IMR-90 (cell line): Measurements from ENCODE around the gene PANX1. TPM values are rescaled to one million over a fixed set of nuclear protein-coding genes. Genes with fewer than 3 reads are reported as not detected.

Experiments
- ATAC-seq: fragments of 200-7000 bp; cut with Tn5 transposase; 2 replicates; pipeline ENCODE4 v1.9.1; 2020; ENCODE audit warnings: low read depth, mild to moderate bottlenecking, moderate library complexity
- BruUV-seq: library from RNA; stranded (reverse); fragments of 400-500 nt; replicated peaks from 2 replicates; lab custom pipeline; 2021; lab: Mats Ljungman, UMichigan
- CTCF ChIA-PET: fragments of 300-600 bp; formaldehyde crosslinking; extraction: SDS; loops from one replicate; lab custom pipeline; 2021; ENCODE audit warnings: antibody characterized with exemption; lab: Yijun Ruan, JAX
- POLR2A ChIA-PET: fragments of 300-600 bp; sonication (Branson Sonifier 250); formaldehyde crosslinking; loops from one replicate; lab custom pipeline; 2022; ENCODE audit warnings: antibody characterized with exemption; ENCODE audit not compliant: unreplicated experiment; lab: Charles Lee
- DNase-seq: peaks from one replicate; pipeline ENCODE4 v3.0.0; 2013
- H2AFZ ChIP-seq: replicated peaks from 2 replicates; pipeline ENCODE3; 2013; ENCODE audit warnings: low read length, mild to moderate bottlenecking; ENCODE audit not compliant: poor library complexity
- H2AK5ac ChIP-seq: 2 replicates; pipeline ENCODE4 v1.6.1; 2013; ENCODE audit warnings: low read depth, low read length, inconsistent platforms
- H2AK9ac ChIP-seq: replicated peaks from 2 replicates; pipeline ENCODE3; 2013; ENCODE audit warnings: mild to moderate bottlenecking, low read depth, low read length, moderate library complexity; ENCODE audit not compliant: poor library complexity
- H2BK120ac ChIP-seq: 2 replicates; pipeline ENCODE4 v1.6.1; 2013; ENCODE audit warnings: low read depth, low read length, inconsistent platforms
- H2BK15ac ChIP-seq: 3 replicates; pipeline ENCODE4 v1.6.1; 2013; ENCODE audit warnings: low read depth, low read length, inconsistent platforms
- H2BK20ac ChIP-seq: 2 replicates; pipeline ENCODE4 v1.6.1; 2013; ENCODE audit warnings: low read depth, mild to moderate bottlenecking, inconsistent platforms, low read length, moderate library complexity
- H2BK5ac ChIP-seq: 2 replicates; pipeline ENCODE4 v1.6.1; 2013; ENCODE audit warnings: mild to moderate bottlenecking, low read depth, low read length, inconsistent platforms; ENCODE audit not compliant: poor library complexity, severe bottlenecking
- H3K14ac ChIP-seq: replicated peaks from 2 replicates; pipeline ENCODE4 v1.6.1; 2013; ENCODE audit warnings: low read depth, low read length, inconsistent platforms
- H3K18ac ChIP-seq: 2 replicates; pipeline ENCODE4 v1.6.1; 2013; ENCODE audit warnings: low read depth, low read length, control low read depth
- H3K23ac ChIP-seq: 2 replicates; pipeline ENCODE4 v1.6.1; 2013; ENCODE audit warnings: low read depth, low read length, inconsistent platforms
- H3K27ac ChIP-seq: 2 replicates; pipeline ENCODE4 v1.5.1; 2013; ENCODE audit warnings: mild to moderate bottlenecking, control low read depth, low read length; ENCODE audit not compliant: insufficient read depth
- H3K27me3 ChIP-seq: 2 replicates; pipeline ENCODE4 v1.6.1; 2013; ENCODE audit warnings: low read length; ENCODE audit not compliant: control insufficient read depth, insufficient read depth
- H3K36me3 ChIP-seq: 2 replicates; pipeline ENCODE4 v1.6.1; 2013; ENCODE audit warnings: low read length, mixed read lengths; ENCODE audit not compliant: control insufficient read depth, insufficient read depth
- H3K4ac ChIP-seq: 2 replicates; pipeline ENCODE4 v1.6.1; 2013; ENCODE audit warnings: low read depth, low read length, inconsistent platforms
- H3K4me1 ChIP-seq: 2 replicates; pipeline ENCODE4 v1.6.1; 2013; ENCODE audit warnings: low read length, mixed read lengths; ENCODE audit not compliant: control insufficient read depth, insufficient read depth
- H3K4me2 ChIP-seq: 2 replicates; pipeline ENCODE4 v1.6.1; 2013; ENCODE audit warnings: low read depth, mild to moderate bottlenecking, control low read depth, low read length, moderate library complexity
- H3K4me3 ChIP-seq: 2 replicates; pipeline ENCODE4 v1.5.1; 2013; ENCODE audit warnings: low read depth, mild to moderate bottlenecking, control low read depth, low read length, moderate library complexity; ENCODE audit not compliant: insufficient read depth
- H3K56ac ChIP-seq: 2 replicates; pipeline ENCODE4 v1.6.1; 2013; ENCODE audit warnings: low read length, inconsistent platforms; ENCODE audit not compliant: insufficient read depth; ENCODE audit errors: extremely low read depth
- H3K79me1 ChIP-seq, 2 experiments: 2 replicates each; pipeline ENCODE4 v1.6.1; 2013; ENCODE audit warnings: low read length in 2 of 2, inconsistent platforms in 1 of 2, low read depth in 1 of 2
- H3K9ac ChIP-seq: 2 replicates; pipeline ENCODE4 v1.6.1; 2013; ENCODE audit warnings: low read depth, low read length, control low read depth
- H3K9me1 ChIP-seq: 2 replicates; pipeline ENCODE4 v1.6.1; 2013; ENCODE audit warnings: low read length, inconsistent platforms; ENCODE audit not compliant: insufficient read depth
- H3K9me3 ChIP-seq: 2 replicates; pipeline ENCODE4 v1.6.1; 2013; ENCODE audit warnings: low read length; ENCODE audit not compliant: control insufficient read depth, insufficient read depth
- H4K20me1 ChIP-seq: 2 replicates; pipeline ENCODE4 v1.6.1; 2013; ENCODE audit warnings: low read length, inconsistent platforms; ENCODE audit not compliant: insufficient read depth
- H4K5ac ChIP-seq: 2 replicates; pipeline ENCODE4 v1.6.1; 2013; ENCODE audit warnings: mild to moderate bottlenecking, low read depth, low read length, control low read depth
- H4K8ac ChIP-seq, 2 experiments: 2 replicates each; pipeline ENCODE4 v1.6.1; 2013; ENCODE audit warnings: low read depth in 2 of 2, low read length in 2 of 2, control low read depth in 1 of 2, inconsistent platforms in 1 of 2
- H4K91ac ChIP-seq: 2 replicates; pipeline ENCODE4 v1.6.1; 2013; ENCODE audit warnings: low read depth, low read length, inconsistent platforms; ENCODE audit not compliant: insufficient read depth
- BHLHE40 ChIP-seq: fragments of 150-350 bp; IDR thresholded peaks from 2 replicates; pipeline ENCODE4 v1.6.1; 2016; ENCODE audit warnings: mild to moderate bottlenecking, low read depth, low read length
- CHD1 ChIP-seq: IDR thresholded peaks from 2 replicates; pipeline ENCODE4 v1.6.1; 2012; ENCODE audit warnings: low read depth, low read length, improper control_type of control experiment
- FOS ChIP-seq: fragments of 150-350 bp; IDR thresholded peaks from 2 replicates; pipeline ENCODE4 v1.6.1; 2016; ENCODE audit warnings: low read depth, low read length
- MAZ ChIP-seq: IDR thresholded peaks from 2 replicates; pipeline ENCODE4 v1.6.1; 2012; ENCODE audit warnings: low read depth, mild to moderate bottlenecking, low read length, improper control_type of control experiment, moderate library complexity, borderline replicate concordance
- MXI1 ChIP-seq: IDR thresholded peaks from 2 replicates; pipeline ENCODE4 v1.6.1; 2012; ENCODE audit warnings: low read depth, mild to moderate bottlenecking, low read length, moderate library complexity, borderline replicate concordance
- RCOR1 ChIP-seq: IDR thresholded peaks from 2 replicates; pipeline ENCODE4 v1.6.1; 2012; ENCODE audit warnings: mild to moderate bottlenecking, low read length, improper control_type of control experiment; ENCODE audit not compliant: insufficient replicate concordance
- SMC3 ChIP-seq: fragments of 150-350 bp; IDR thresholded peaks from 2 replicates; pipeline ENCODE4 v1.6.1; 2016; ENCODE audit warnings: low read depth, mild to moderate bottlenecking, antibody characterized with exemption, low read length, moderate library complexity
- WGBS, 2 experiments: methylation state at CpG; one replicate each; pipeline versions ENCODE4 v1.1.5 to v1.1.7; 2013; ENCODE audit warnings: missing lambda C conversion rate in 2 of 2; ENCODE audit not compliant: insufficient read length in 1 of 2; ENCODE audit errors: extremely low coverage in 2 of 2; 5-methylcytosine and 5-hydroxymethylcytosine counted together
- dilution Hi-C: fragments of 300-500 bp; cut with HindIII; formaldehyde crosslinking; loops from one replicate; pipeline ENCODE4 v1.14.3; 2018; ENCODE audit warnings: low sequenced_read_pairs; ENCODE audit not compliant: unreplicated experiment
- in situ Hi-C: fragments of 300-500 bp; cut with MboI; formaldehyde crosslinking; loops from 3 replicates; pipeline ENCODE4 v1.14.3; 2019; ENCODE audit warnings: low sequenced_read_pairs, inconsistent platforms, mixed read lengths
- intact Hi-C: fragments of 100-400 bp; cut with micrococcal nuclease; formaldehyde crosslinking; loops from 2 replicates; pipeline ENCODE4 v1.10.0; 2022
- polyA plus RNA-seq, 3 experiments: library from polyadenylated mRNA; depleted of rRNA; stranded (reverse); fragments of >200 nt; gene quantifications; 2 replicates each; pipeline ENCODE4 v1.2.3, GENCODE V29; 2012; ENCODE audit warnings: low replicate concordance in 1 of 3
- total RNA-seq: library from RNA; depleted of rRNA; stranded (reverse); fragments of >200 nt; gene quantifications from 2 replicates; pipeline ENCODE4 v1.2.3, GENCODE V29; 2012
- TF ChIP-seq, protein P1 (sequence below): fragments of 150-350 bp; IDR thresholded peaks from 2 replicates; pipeline ENCODE4 v1.6.1; 2016; ENCODE audit warnings: low read depth, mild to moderate bottlenecking, low read length, moderate library complexity, borderline replicate concordance
- TF ChIP-seq, protein P2 (sequence below): conservative IDR thresholded peaks from 2 replicates; pipeline ENCODE4 v1.5.1; 2012; ENCODE audit warnings: mild to moderate bottlenecking, low read depth, low read length, improper control_type of control experiment

Gene PANX1
- total and polyA plus RNA-seq, 2 of the 4 experiments (the other 2 are of a cell fraction) = 29.8 to 70.8 TPM

GRCh38 chr11:94145916-94146315 is 17.3 kb downstream of the PANX1 start:
- H3K56ac ChIP-seq = no peak overlapping the region
- no peak overlapping the region for H4K91ac ChIP-seq
- H3K4ac ChIP-seq = no peak overlapping the region
- no peak overlapping the region for H3K23ac ChIP-seq
- no peak overlapping the region for H3K9ac ChIP-seq
- H3K27ac ChIP-seq = no peak overlapping the region
- DNase-seq = no peak
- no peak for ATAC-seq
- CTCF ChIA-PET = interaction anchor here (1.0 kb wide), 1 partner anchor 16 kb away, joined by 3 read pairs; no protein-coding TSS in a partner anchor
- no peak overlapping the region for H2BK15ac ChIP-seq
- H4K5ac ChIP-seq = no peak overlapping the region
- peaks cover 72% of the 10 kb centered on the region for H4K20me1 ChIP-seq
- no peak overlapping the region for H2BK120ac ChIP-seq
- H3K9me3 ChIP-seq = no peaks in the 10 kb centered on the region
- TF ChIP-seq, protein P1, sequence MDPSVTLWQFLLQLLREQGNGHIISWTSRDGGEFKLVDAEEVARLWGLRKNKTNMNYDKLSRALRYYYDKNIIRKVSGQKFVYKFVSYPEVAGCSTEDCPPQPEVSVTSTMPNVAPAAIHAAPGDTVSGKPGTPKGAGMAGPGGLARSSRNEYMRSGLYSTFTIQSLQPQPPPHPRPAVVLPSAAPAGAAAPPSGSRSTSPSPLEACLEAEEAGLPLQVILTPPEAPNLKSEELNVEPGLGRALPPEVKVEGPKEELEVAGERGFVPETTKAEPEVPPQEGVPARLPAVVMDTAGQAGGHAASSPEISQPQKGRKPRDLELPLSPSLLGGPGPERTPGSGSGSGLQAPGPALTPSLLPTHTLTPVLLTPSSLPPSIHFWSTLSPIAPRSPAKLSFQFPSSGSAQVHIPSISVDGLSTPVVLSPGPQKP = no peak
- TF ChIP-seq CHD1 (no peak), FOS (no peak), SMC3 (no peak), RCOR1 (no peak), BHLHE40 (no peak), MXI1 (no peak), MAZ (no peak)
- TF ChIP-seq, protein P2, sequence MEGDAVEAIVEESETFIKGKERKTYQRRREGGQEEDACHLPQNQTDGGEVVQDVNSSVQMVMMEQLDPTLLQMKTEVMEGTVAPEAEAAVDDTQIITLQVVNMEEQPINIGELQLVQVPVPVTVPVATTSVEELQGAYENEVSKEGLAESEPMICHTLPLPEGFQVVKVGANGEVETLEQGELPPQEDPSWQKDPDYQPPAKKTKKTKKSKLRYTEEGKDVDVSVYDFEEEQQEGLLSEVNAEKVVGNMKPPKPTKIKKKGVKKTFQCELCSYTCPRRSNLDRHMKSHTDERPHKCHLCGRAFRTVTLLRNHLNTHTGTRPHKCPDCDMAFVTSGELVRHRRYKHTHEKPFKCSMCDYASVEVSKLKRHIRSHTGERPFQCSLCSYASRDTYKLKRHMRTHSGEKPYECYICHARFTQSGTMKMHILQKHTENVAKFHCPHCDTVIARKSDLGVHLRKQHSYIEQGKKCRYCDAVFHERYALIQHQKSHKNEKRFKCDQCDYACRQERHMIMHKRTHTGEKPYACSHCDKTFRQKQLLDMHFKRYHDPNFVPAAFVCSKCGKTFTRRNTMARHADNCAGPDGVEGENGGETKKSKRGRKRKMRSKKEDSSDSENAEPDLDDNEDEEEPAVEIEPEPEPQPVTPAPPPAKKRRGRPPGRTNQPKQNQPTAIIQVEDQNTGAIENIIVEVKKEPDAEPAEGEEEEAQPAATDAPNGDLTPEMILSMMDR = no peak
- H3K9me1 ChIP-seq = peaks cover 41% of the 10 kb centered on the region
- intact Hi-C loops (no loop called here), dilution Hi-C loops (no loop called here), in situ Hi-C loops (loop anchor here (25.0 kb wide), 3 partner anchors 616 to 1134 kb away; partner anchors contain the start of gene AMOTL1)
- H3K4me3 ChIP-seq = no peak overlapping the region
- POLR2A ChIA-PET = no interaction called here
- no peaks in the 10 kb centered on the region for H3K27me3 ChIP-seq
- no peak overlapping the region for H3K14ac ChIP-seq
- no peak overlapping the region for H3K4me2 ChIP-seq
- H3K36me3 ChIP-seq = no peaks in the 10 kb centered on the region
- no CpG with 5 or more reads among the region's 4 CpGs for WGBS, 2 experiments
- H2BK5ac ChIP-seq = no peak overlapping the region
- BruUV-seq = no TSS peak
- H4K8ac ChIP-seq = no peak overlapping the region
- H3K79me1 ChIP-seq = peaks cover 51 to 91% of the 10 kb centered on the region in 2 experiments
- H3K4me1 ChIP-seq = peaks cover 36% of the 10 kb centered on the region
- no peak overlapping the region for H3K18ac ChIP-seq
- no peak overlapping the region for H2AK9ac ChIP-seq
- H2AFZ ChIP-seq = no peak overlapping the region
- no peak overlapping the region for H2BK20ac ChIP-seq
- H2AK5ac ChIP-seq = no peak overlapping the region
